ENCODE data around the gene UBE2D1.

The UBE2D1 gene

GRCh38 chr10:58334817-58335305 is at the start of gene UBE2D1:
TSS of gene UBE2D1 (plus strand) at chr10:58335006. CDS start at chr10:58335202, 196 bp downstream.
- peak; percentile 84 for DNase-seq

GRCh38 chr10:58291538-58292174 is 43.1 kb upstream of the UBE2D1 start:
- peak; percentile 60 for DNase-seq

DNA sequence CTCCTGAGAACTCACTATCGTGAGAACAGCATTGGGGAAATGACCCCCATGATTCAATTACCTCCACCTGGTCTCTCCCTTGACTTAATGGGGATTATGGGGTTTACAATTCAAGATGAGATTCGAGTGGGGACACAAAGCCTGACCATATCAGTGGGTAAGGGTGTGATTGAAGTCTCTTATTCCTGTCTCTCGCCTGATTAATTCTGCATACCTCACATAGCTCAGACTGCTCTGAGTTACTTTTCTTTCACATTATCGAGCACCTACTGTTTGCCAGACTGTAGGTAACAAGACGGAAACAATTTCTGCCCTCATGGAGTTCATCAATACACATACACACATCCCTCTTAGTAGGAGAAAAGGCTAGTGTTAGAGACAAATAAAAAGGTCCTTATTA is 40.8 kb upstream of the UBE2D1 start:
- no peak for DNase-seq

- DNase-seq: peak; percentile 54
Measured at GRCh38 chr10:58299580-58299979, 35.2 kb upstream of the UBE2D1 start.

GRCh38 chr10:58300676-58301075 is 34.1 kb upstream of the UBE2D1 start:
- no peak for DNase-seq

GRCh38 chr10:58302254-58302653 is 32.6 kb upstream of the UBE2D1 start:
- DNase-seq: no peak

GRCh38 chr10:58304099-58304633 is 30.6 kb upstream of the UBE2D1 start:
- DNase-seq: no peak

- no peak for DNase-seq
Measured at GRCh38 chr10:58305821-58306220, 29.0 kb upstream of the UBE2D1 start.

GRCh38 chr10:58307676-58308075 is 27.1 kb upstream of the UBE2D1 start:
- DNase-seq: no peak

DNA sequence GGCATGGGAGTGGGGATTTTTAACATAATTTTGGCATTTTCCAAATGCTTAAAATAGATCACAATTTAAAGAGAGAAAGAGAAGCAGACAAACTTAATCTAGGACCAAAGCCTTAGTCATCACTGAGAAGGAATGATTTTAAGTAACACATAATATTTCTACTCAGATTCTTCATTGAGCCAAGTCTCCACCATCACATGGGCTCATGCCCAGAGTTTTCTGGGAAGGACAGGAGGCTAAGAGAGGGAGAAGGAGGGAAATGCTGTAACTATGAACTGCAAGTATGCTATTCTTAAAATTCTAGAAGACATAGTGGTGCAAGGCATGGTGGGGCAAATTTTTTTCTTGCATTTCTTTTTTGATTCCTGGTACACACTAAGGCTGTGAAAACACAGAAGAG is 23.8 kb upstream of the UBE2D1 start:
- no peak for DNase-seq

- DNase-seq: no peak
Measured at GRCh38 chr10:58316874-58317273, 17.9 kb upstream of the UBE2D1 start.

GRCh38 chr10:58318346-58318745 is 16.5 kb upstream of the UBE2D1 start:
- DNase-seq: no peak

DNA sequence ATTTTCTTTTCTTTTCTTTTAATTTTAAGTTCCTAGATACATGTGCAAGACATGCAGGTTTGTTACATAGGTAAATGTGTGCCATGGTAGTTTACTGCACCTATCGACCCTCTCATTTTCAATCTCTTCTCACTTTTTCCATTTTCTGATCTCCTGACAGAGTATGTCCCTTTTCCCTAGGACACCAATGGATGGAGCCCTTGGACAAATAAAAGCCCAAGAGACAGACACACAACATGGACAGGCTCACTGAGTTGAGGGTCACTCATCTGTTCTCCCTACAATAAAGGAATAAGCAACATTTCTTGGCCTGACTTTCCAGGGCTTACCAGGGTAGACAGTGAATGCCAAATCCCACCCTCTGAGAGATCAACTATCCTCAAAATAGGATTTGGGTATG is 15.2 kb upstream of the UBE2D1 start:
- no peak for DNase-seq

- no peak for DNase-seq
Measured at GRCh38 chr10:58320351-58321049, 14.3 kb upstream of the UBE2D1 start.

GRCh38 chr10:58322072-58322834 is 12.6 kb upstream of the UBE2D1 start:
- DNase-seq: peak; percentile 9

GRCh38 chr10:58322835-58323209 is 12.0 kb upstream of the UBE2D1 start:
- no peak for DNase-seq

DNA sequence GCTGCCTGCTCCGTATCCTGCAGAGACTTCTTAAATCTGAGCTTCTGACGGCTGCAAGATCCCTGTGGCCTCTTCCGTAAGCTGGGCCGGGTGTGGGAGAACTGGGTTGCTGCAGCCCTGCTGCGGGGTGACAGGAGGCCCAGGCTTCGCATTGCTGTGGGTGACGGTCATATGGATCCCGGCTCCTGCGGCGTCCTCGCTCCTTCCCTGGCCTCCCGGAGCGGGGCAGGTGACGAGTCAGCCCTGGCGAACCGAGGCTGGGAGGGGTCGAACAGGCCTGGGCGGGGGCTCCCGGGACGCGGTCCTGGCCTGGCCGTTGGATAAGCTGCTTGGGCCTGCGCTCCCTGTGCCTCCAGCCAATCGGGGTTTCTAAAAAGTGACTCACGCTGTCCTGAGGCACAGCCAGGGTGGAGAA is 7.8 kb upstream of the UBE2D1 start:
- DNase-seq: no peak

- no peak for DNase-seq
Measured at GRCh38 chr10:58328233-58328632, 6.6 kb upstream of the UBE2D1 start.

GRCh38 chr10:58330431-58330830 is 4.4 kb upstream of the UBE2D1 start:
- no peak for DNase-seq

DNA sequence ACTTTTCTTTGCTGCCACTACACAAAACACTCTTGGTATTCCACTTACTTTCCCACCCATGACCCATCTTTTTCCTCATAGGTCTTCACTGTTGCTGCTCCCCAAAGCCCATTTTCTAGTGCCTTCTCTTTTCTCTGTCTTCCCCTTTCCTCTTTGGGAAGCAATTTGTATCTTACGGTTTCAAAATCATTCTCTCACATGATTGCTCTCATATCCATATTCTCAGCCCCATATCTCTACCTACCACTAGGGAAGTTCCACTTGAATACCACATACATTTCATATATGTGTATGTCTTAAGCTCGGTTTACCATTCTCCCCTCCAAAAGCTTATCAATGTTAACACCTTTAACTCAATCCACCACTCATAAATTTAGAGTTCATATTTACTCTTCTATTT is 3.2 kb upstream of the UBE2D1 start:
- DNase-seq: no peak

DNA sequence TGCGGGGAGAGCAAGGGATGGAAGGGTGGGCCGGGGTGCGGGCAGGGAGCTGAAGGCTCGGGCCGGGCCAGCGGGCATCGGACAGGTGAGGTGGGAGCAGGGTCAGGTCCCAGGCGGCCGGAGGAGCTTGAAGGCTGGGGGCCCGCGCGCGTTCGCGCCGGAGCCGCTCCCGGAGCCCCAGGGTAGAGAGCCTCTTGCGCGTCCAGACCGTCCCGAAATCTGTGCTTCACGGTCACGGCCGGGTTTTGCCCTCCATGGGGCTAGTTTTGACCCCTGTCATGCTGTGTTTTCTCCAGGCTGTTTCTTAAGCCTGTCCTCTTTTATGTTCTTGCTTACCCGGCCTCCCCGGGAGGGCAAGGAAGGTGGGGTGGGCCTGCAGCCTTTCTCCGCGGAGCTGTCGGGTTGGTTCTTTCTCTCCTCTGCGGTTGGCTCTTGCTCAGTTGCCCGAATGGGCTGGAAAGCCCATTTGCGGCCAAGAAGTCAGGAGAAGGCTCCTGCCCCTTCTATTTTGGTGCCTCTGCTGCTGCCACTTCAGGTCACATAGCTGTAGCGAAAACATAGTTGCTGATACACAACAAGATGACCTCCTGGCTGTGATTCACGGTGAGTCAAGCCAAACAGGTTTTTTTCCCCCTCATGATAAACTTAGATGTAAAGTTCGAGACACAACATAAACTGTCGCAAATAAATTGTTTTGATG is 650 bp downstream of the UBE2D1 start:
- no peak for DNase-seq

DNA sequence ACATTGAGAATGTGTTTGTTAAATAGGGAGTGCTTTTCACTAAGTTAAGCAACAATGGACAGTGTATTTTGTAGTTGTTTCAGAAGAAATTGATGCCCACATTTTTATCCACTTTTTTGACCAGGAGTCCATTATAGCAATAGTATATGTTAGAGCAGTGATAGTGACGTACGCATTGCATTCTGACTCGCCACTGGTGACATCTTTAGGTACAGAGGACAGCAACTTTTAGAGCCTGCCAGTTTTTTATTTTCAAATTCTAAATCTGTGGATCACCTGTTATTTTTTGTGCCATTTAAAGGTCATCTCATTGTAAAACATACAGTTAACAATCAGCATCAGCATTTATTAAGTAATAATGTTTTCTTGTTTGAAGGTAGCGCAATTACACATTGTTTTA is 1.4 kb downstream of the UBE2D1 start:
- DNase-seq: no peak

DNA sequence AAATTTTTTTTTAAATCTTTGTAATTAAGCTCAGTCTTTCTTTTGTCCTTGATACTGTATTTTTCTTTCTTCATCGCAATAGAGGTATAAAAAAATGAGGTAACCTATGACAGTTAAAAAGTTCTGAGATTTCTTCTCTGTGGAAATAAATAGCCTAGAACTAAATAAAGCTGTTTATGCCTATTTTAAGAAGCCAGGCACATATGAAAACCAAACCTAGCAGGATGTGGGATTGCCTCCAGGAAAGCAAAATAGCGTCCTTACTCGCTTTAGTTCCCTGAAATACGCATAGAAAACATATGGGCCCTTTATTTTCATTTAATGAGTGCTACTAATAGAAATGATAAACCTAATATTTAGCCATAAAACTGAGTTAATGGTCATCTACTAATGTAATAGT is 6.6 kb downstream of the UBE2D1 start:
- no peak for DNase-seq
